Naive thymus-derived CD8-positive, alpha-beta T cell (primary cell): ENCODE measurements around the gene PDPR. TPM values are rescaled to one million over a fixed set of nuclear protein-coding genes. Genes with fewer than 3 reads are reported as not detected.
"Not testable (repeated sequence)": the region's sequence is repeated elsewhere in the genome, so short reads cannot be mapped to it uniquely, and the experiment has no call there.

Source experiments
- ATAC-seq, 2 donors: fragments of 150-1000 bp; cut with Tn5 transposase in 1 of 2; sonication (Bioruptor Pico), chemical (Tn5 transposase) in 1 of 2; 1 replicate in 1 of 2; 2 replicates in 1 of 2; pipeline ENCODE4 v1.10.0; 2021; ENCODE audit warnings: mild to moderate bottlenecking in 2 of 2, moderate library complexity in 2 of 2
- POLR2A ChIA-PET: fragments of 350-600 bp; sonication (Branson Sonifier 250); formaldehyde crosslinking; loops from one replicate; lab custom pipeline; 2021; ENCODE audit warnings: antibody characterized with exemption; lab: Charles Lee
- DNase-seq, 10 donors: peaks; one replicate each; pipeline versions ENCODE4 v3.0.0 to v3.0.0-alpha.2; 2020 to 2022
- H3K27ac Mint-ChIP-seq, 10 donors: one replicate each; pipeline ENCODE4 v1.8.0; 2020 to 2022; ENCODE audit warnings: mild to moderate bottlenecking in 10 of 10, mixed read lengths in 10 of 10, moderate library complexity in 4 of 10, inconsistent platforms in 1 of 10
- H3K27me3 Mint-ChIP-seq, 5 donors: one replicate each; pipeline ENCODE4 v1.8.0; 2021 to 2022; ENCODE audit warnings: mixed read lengths in 5 of 5
- H3K36me3 Mint-ChIP-seq, 3 donors: one replicate each; pipeline ENCODE4 v1.8.0; 2020 to 2022; ENCODE audit warnings: mixed read lengths in 3 of 3, mild to moderate bottlenecking in 2 of 3, inconsistent platforms in 1 of 3
- H3K4me1 Mint-ChIP-seq, 4 donors: one replicate each; pipeline ENCODE4 v1.8.0; 2021 to 2022; ENCODE audit warnings: mixed read lengths in 4 of 4
- H3K4me3 Mint-ChIP-seq, 10 donors: one replicate each; pipeline ENCODE4 v1.8.0; 2020 to 2022; ENCODE audit warnings: mild to moderate bottlenecking in 10 of 10, mixed read lengths in 10 of 10, moderate library complexity in 6 of 10, inconsistent platforms in 1 of 10
- H3K9me3 Mint-ChIP-seq, 9 donors: one replicate each; pipeline ENCODE4 v1.8.0; 2020 to 2022; ENCODE audit warnings: mixed read lengths in 9 of 9, mild to moderate bottlenecking in 3 of 9, inconsistent platforms in 1 of 9, moderate library complexity in 1 of 9
- polyA plus RNA-seq, 3 donors: library from polyadenylated mRNA; unstranded; fragments of 300-500 nt; fragmentation: Illumina TruSeq; gene quantifications; one replicate each; pipeline ENCODE4 v1.2.3, GENCODE V29; 2021
- total RNA-seq, 8 experiments: library from RNA in 2 of 8; stranded (reverse) in 2 of 8; gene quantifications; one replicate each; pipeline ENCODE4 v1.2.3 and lab custom pipeline; 2021 to 2026

Gene PDPR
- total RNA-seq (10 to 100 TPM; 29.1 to 31.6 TPM), polyA plus RNA-seq (10 to 100 TPM in 1 of 3 donors, 1 to 10 TPM in 2; 5.5 to 11.5 (median 7.3) TPM), total RNA-seq (lab: John Stamatoyannopoulos, UW) (52.1 to 124 (median 97.1) reads per million in 6 experiments)

- peaks cover 0 to 15% (median 0%) of the 10 kb centered on the region in 3 donors for H3K36me3 Mint-ChIP-seq
- H3K9me3 Mint-ChIP-seq, H3K27me3 Mint-ChIP-seq, POLR2A ChIA-PET: not testable (repeated sequence)
- ATAC-seq (peak; percentile 95 to 96), DNase-seq (peak; percentile 88 to 96 (median 95))
- H3K4me3 Mint-ChIP-seq: peak within 1 kb of the TSS; percentile 84 to 92 (median 88)
- peaks cover 15 to 29% (median 27%) of the 10 kb centered on the region in 4 donors for H3K4me1 Mint-ChIP-seq
- peak within 1 kb of the TSS; percentile 68 to 96 (median 92) for H3K27ac Mint-ChIP-seq
Observed at GRCh38 chr16:70113982-70114826, at the start of gene PDPR. Gene PDPR (plus strand): TSS chr16:70114332. CDS start chr16:70120493, 6,161 bp downstream.

- H3K9me3 Mint-ChIP-seq, POLR2A ChIA-PET, H3K36me3 Mint-ChIP-seq, H3K27me3 Mint-ChIP-seq: not testable (repeated sequence)
- DNase-seq (peak; percentile 50 to 88 (median 76)), ATAC-seq (peak; percentile 59 to 61)
- peaks cover 0 to 28% (median 9%) of the 10 kb centered on the region in 4 donors for H3K4me1 Mint-ChIP-seq
- H3K27ac Mint-ChIP-seq: peak overlapping the region in 9 of 10 donors; percentile 43 to 96 (median 94)
- H3K4me3 Mint-ChIP-seq: peak overlapping the region; percentile 75 to 96 (median 88)
Observed at GRCh38 chr16:70064841-70065370, 49.2 kb upstream of the PDPR start.

GRCh38 chr16:70065376-70065745, 48.8 kb upstream of the PDPR start:
- H3K36me3 Mint-ChIP-seq, DNase-seq, H3K9me3 Mint-ChIP-seq, H3K27me3 Mint-ChIP-seq, POLR2A ChIA-PET: not testable (repeated sequence)
- ATAC-seq: peak; percentile 34 to 41
- Mint-ChIP-seq H3K27ac (peak overlapping the region in 8 of 10 donors; percentile 63 to 96 (median 94)), H3K4me3 (peak overlapping the region in 9 of 10 donors; percentile 78 to 96 (median 87)), H3K4me1 (peaks cover 0 to 28% (median 9%) of the 10 kb centered on the region in 4 donors)

- H3K9me3 Mint-ChIP-seq, POLR2A ChIA-PET, H3K27me3 Mint-ChIP-seq, H3K36me3 Mint-ChIP-seq: not testable (repeated sequence)
- H3K4me3 Mint-ChIP-seq: peak overlapping the region; percentile 78 to 91 (median 86)
- peak overlapping the region; percentile 74 to 96 (median 90) for H3K27ac Mint-ChIP-seq
- DNase-seq (peak; percentile 86 to 98 (median 94)), ATAC-seq (peak; percentile 91 to 92)
- H3K4me1 Mint-ChIP-seq: peaks cover 0 to 25% (median 8%) of the 10 kb centered on the region in 4 donors
Observed at GRCh38 chr16:70065746-70066658, 48.1 kb upstream of the PDPR start.

- DNase-seq, ATAC-seq, POLR2A ChIA-PET, H3K36me3 Mint-ChIP-seq, H3K9me3 Mint-ChIP-seq, H3K27me3 Mint-ChIP-seq: not testable (repeated sequence)
- Mint-ChIP-seq H3K4me3 (peak overlapping the region; percentile 52 to 78 (median 65)), H3K27ac (peak overlapping the region in 6 of 10 donors; percentile 38 to 89 (median 62)), H3K4me1 (peaks cover 0 to 21% (median 7%) of the 10 kb centered on the region in 4 donors)
Observed at GRCh38 chr16:70066751-70067150, 47.4 kb upstream of the PDPR start.

GRCh38 chr16:70079081-70079480, 35.1 kb upstream of the PDPR start:
- ATAC-seq, POLR2A ChIA-PET, DNase-seq, H3K36me3 Mint-ChIP-seq, H3K4me3 Mint-ChIP-seq, H3K27ac Mint-ChIP-seq, H3K4me1 Mint-ChIP-seq, H3K27me3 Mint-ChIP-seq, H3K9me3 Mint-ChIP-seq: not testable (repeated sequence)

- POLR2A ChIA-PET, DNase-seq, ATAC-seq, H3K27me3 Mint-ChIP-seq, H3K4me1 Mint-ChIP-seq, H3K27ac Mint-ChIP-seq, H3K36me3 Mint-ChIP-seq, H3K4me3 Mint-ChIP-seq, H3K9me3 Mint-ChIP-seq: not testable (repeated sequence)
Observed at GRCh38 chr16:70081219-70081618, 32.9 kb upstream of the PDPR start.

GRCh38 chr16:70083931-70084330, 30.2 kb upstream of the PDPR start:
- H3K9me3 Mint-ChIP-seq, H3K36me3 Mint-ChIP-seq, ATAC-seq, H3K27ac Mint-ChIP-seq, DNase-seq, POLR2A ChIA-PET, H3K4me1 Mint-ChIP-seq, H3K27me3 Mint-ChIP-seq, H3K4me3 Mint-ChIP-seq: not testable (repeated sequence)

- H3K9me3 Mint-ChIP-seq, H3K36me3 Mint-ChIP-seq, H3K4me1 Mint-ChIP-seq, H3K4me3 Mint-ChIP-seq, POLR2A ChIA-PET, DNase-seq, H3K27me3 Mint-ChIP-seq, ATAC-seq, H3K27ac Mint-ChIP-seq: not testable (repeated sequence)
Observed at GRCh38 chr16:70088160-70088559, 26.0 kb upstream of the PDPR start.

GRCh38 chr16:70088877-70089276, 25.3 kb upstream of the PDPR start:
- H3K27me3 Mint-ChIP-seq, H3K4me3 Mint-ChIP-seq, H3K9me3 Mint-ChIP-seq, H3K27ac Mint-ChIP-seq, H3K36me3 Mint-ChIP-seq, POLR2A ChIA-PET, H3K4me1 Mint-ChIP-seq, ATAC-seq, DNase-seq: not testable (repeated sequence)

- H3K27me3 Mint-ChIP-seq, ATAC-seq, H3K4me1 Mint-ChIP-seq, POLR2A ChIA-PET, DNase-seq, H3K36me3 Mint-ChIP-seq, H3K9me3 Mint-ChIP-seq, H3K4me3 Mint-ChIP-seq, H3K27ac Mint-ChIP-seq: not testable (repeated sequence)
Observed at GRCh38 chr16:70089289-70089688, 24.8 kb upstream of the PDPR start.

- H3K36me3 Mint-ChIP-seq, H3K4me3 Mint-ChIP-seq, DNase-seq, POLR2A ChIA-PET, H3K27ac Mint-ChIP-seq, ATAC-seq, H3K9me3 Mint-ChIP-seq, H3K4me1 Mint-ChIP-seq, H3K27me3 Mint-ChIP-seq: not testable (repeated sequence)
Observed at GRCh38 chr16:70091104-70091503, 23.0 kb upstream of the PDPR start.
